GM21447 (cell line): Measurements from ENCODE around the gene BRF1.
"Not testable (repeated sequence)": the region's sequence is repeated elsewhere in the genome, so short reads cannot be mapped to it uniquely, and the experiment has no call there.

ENCODE experiments used
- ATAC-seq: cut with Tn5 transposase; IDR thresholded peaks from one replicate; pipeline ENCODE4 v1.9.1; 2021; ENCODE audit not compliant: unreplicated experiment

Gene BRF1

GRCh38 chr14:105300542-105301102 is at the start of gene BRF1:
BRF1 (minus strand) TSS chr14:105301001; CDS start chr14:105300629, 372 bp downstream.
- ATAC-seq, result peak; percentile 79

GRCh38 chr14:105349992-105350391 is 49.2 kb upstream of the BRF1 start:
- ATAC-seq, result no peak

- ATAC-seq, result no peak
Observed at GRCh38 chr14:105348945-105349699, 48.3 kb upstream of the BRF1 start.

GRCh38 chr14:105348169-105348944 is 47.6 kb upstream of the BRF1 start:
- no peak for ATAC-seq

GRCh38 chr14:105347587-105347968 is 46.8 kb upstream of the BRF1 start:
- no peak for ATAC-seq

GRCh38 chr14:105346876-105347586 is 46.2 kb upstream of the BRF1 start:
- ATAC-seq, result no peak

GRCh38 chr14:105346200-105346533 is 45.4 kb upstream of the BRF1 start:
- no peak for ATAC-seq

GRCh38 chr14:105343194-105343593 is 42.4 kb upstream of the BRF1 start:
- ATAC-seq, result no peak

- no peak for ATAC-seq
Observed at GRCh38 chr14:105340821-105341733, 40.3 kb upstream of the BRF1 start.

GRCh38 chr14:105337966-105338741 is 37.4 kb upstream of the BRF1 start:
- no peak for ATAC-seq

- no peak for ATAC-seq
Observed at GRCh38 chr14:105337433-105337832, 36.6 kb upstream of the BRF1 start.

- ATAC-seq, result no peak
Observed at GRCh38 chr14:105336477-105337287, 35.9 kb upstream of the BRF1 start.

GRCh38 chr14:105335735-105336476 is 35.1 kb upstream of the BRF1 start:
- no peak for ATAC-seq

GRCh38 chr14:105335231-105335542 is 34.4 kb upstream of the BRF1 start:
- not testable (repeated sequence) for ATAC-seq

- no peak for ATAC-seq
Observed at GRCh38 chr14:105334383-105335230, 33.8 kb upstream of the BRF1 start.

- no peak for ATAC-seq
Observed at GRCh38 chr14:105333613-105334364, 33.0 kb upstream of the BRF1 start.

GRCh38 chr14:105333020-105333490 is 32.3 kb upstream of the BRF1 start:
- no peak for ATAC-seq
